K562 (cell line): ENCODE results near the gene AIFM3. TPM values are rescaled to one million over a fixed set of nuclear protein-coding genes. Genes with fewer than 3 reads are reported as not detected.

ENCODE experiments used
- ATAC-seq: fragments of 200-7000 bp; cut with Tn5 transposase; 3 replicates; pipeline ENCODE4 v1.9.1; 2020; ENCODE audit warnings: moderate library complexity
- BruUV-seq: library from RNA; stranded (reverse); fragments of 400-500 nt; replicated peaks from 2 replicates; lab custom pipeline; 2021; lab: Mats Ljungman, UMichigan
- CTCF ChIA-PET: fragments of 300-600 bp; formaldehyde crosslinking; extraction: SDS; loops from one replicate; lab custom pipeline; 2021; ENCODE audit warnings: low intra/inter-chr PET ratio; lab: Yijun Ruan, JAX
- POLR2A ChIA-PET: fragments of 300-600, 350-650 bp; sonication (Branson Sonifier 250); formaldehyde crosslinking; extraction: SDS; loops from one replicate; lab custom pipeline; 2021; ENCODE audit warnings: antibody characterized with exemption, inconsistent platforms; lab: Yijun Ruan, JAX
- DNase-seq, 4 experiments: peaks; one replicate each; pipeline versions ENCODE4 v3.0.0 to v3.0.0-alpha.2; 2011 to 2018; ENCODE audit warnings: low spot score in 3 of 4, mixed read lengths in 3 of 4; ENCODE audit errors: extremely low read depth in 1 of 4
- FAIRE-seq: peaks from 2 replicates; lab custom pipeline; 2011; peaks lifted over from hg19 to GRCh38; lab: Jason Lieb, UNC
- H2AFZ ChIP-seq: 2 replicates; pipeline ENCODE4 v1.6.0; 2011; ENCODE audit warnings: low read depth, low read length, control low read depth, inconsistent platforms
- H3K27ac ChIP-seq: fragments of 200-600 bp; 3 replicates; pipeline ENCODE4 v1.8.0; 2011; ENCODE audit warnings: low read depth, mild to moderate bottlenecking, control low read depth, inconsistent platforms, low read length, moderate library complexity, mixed read lengths; ENCODE audit errors: extremely low read depth
- H3K27me3 ChIP-seq, 2 experiments: fragments of 300-600 bp in 1 of 2; 2 replicates in 1 of 2; 3 replicates in 1 of 2; pipeline versions ENCODE4 v1.6.0 to v1.8.0; 2011; ENCODE audit warnings: inconsistent platforms in 2 of 2, low read length in 2 of 2, mild to moderate bottlenecking in 1 of 2, mixed read lengths in 1 of 2, moderate library complexity in 1 of 2; ENCODE audit not compliant: control insufficient read depth in 2 of 2, insufficient read depth in 2 of 2
- H3K36me3 ChIP-seq: fragments of 300-600 bp; 3 replicates; pipeline ENCODE4 v1.8.0; 2011; ENCODE audit warnings: mild to moderate bottlenecking, low read length, inconsistent platforms; ENCODE audit not compliant: control insufficient read depth, insufficient read depth
- H3K4me1 ChIP-seq, 2 experiments: fragments of 200-600 bp in 1 of 2; replicated peaks in 1 of 2; 2 replicates in 1 of 2; 3 replicates in 1 of 2; pipeline versions ENCODE4 v1.5.1 to v1.8.0; 2011; ENCODE audit warnings: inconsistent platforms in 2 of 2, low read length in 2 of 2, mild to moderate bottlenecking in 1 of 2, mixed read lengths in 1 of 2, moderate library complexity in 1 of 2; ENCODE audit not compliant: control insufficient read depth in 2 of 2, insufficient read depth in 2 of 2
- H3K4me2 ChIP-seq: 2 replicates; pipeline ENCODE4 v1.6.1; 2011; ENCODE audit warnings: low read length, control low read depth, inconsistent platforms, mixed read lengths; ENCODE audit not compliant: insufficient read depth
- H3K4me3 ChIP-seq: fragments of 200-600 bp; sonication (generic), shearing (Covaris generic); 2 replicates; pipeline ENCODE4 v1.5.1; 2016; ENCODE audit warnings: control low read depth, inconsistent platforms
- H3K79me2 ChIP-seq: fragments of 200-600 bp; 3 replicates; pipeline ENCODE4 v1.8.0; 2011; ENCODE audit warnings: low read length, inconsistent platforms; ENCODE audit not compliant: control insufficient read depth, insufficient read depth
- H3K9ac ChIP-seq, 2 experiments: 2 replicates each; pipeline versions ENCODE4 v1.6.0 to v1.6.1; 2011; ENCODE audit warnings: low read depth in 2 of 2, low read length in 2 of 2, control low read depth in 1 of 2, inconsistent platforms in 1 of 2, mild to moderate bottlenecking in 1 of 2, mixed read lengths in 1 of 2; ENCODE audit not compliant: insufficient read depth in 1 of 2
- H3K9me1 ChIP-seq: one replicate; pipeline ENCODE4 v1.6.0; 2011; ENCODE audit warnings: inconsistent platforms, mild to moderate bottlenecking, low read length, moderate library complexity; ENCODE audit not compliant: control insufficient read depth, insufficient read depth
- H3K9me3 ChIP-seq: replicated peaks from 2 replicates; pipeline ENCODE4 v1.5.1; 2011; ENCODE audit warnings: low read depth, low read length, inconsistent platforms; ENCODE audit not compliant: control insufficient read depth, insufficient read depth
- H4K20me1 ChIP-seq: replicated peaks from 2 replicates; pipeline ENCODE4 v1.6.1; 2011; ENCODE audit warnings: low read length, inconsistent platforms, mixed read lengths; ENCODE audit not compliant: control insufficient read depth, insufficient read depth
- CBFA2T3 ChIP-seq: fragments of 450-650 bp; IDR thresholded peaks from 2 replicates; pipeline ENCODE4 v1.6.1; 2017
- FIP1L1 ChIP-seq: fragments of 200-400 bp; formaldehyde crosslinking; IDR thresholded peaks from 2 replicates; pipeline ENCODE4 v1.6.1; 2018; ENCODE audit warnings: mild to moderate bottlenecking, low read depth, low read length; ENCODE audit not compliant: poor library complexity, severe bottlenecking
- GABPB2 ChIP-seq: fragments of 250-450 bp; sonication (Bioruptor Pico); conservative IDR thresholded peaks from 2 replicates; pipeline ENCODE4 v1.5.1; 2021; ENCODE audit warnings: mild to moderate bottlenecking
- HIVEP1 ChIP-seq: fragments of 250-450 bp; sonication (Bioruptor Pico); IDR thresholded peaks from 2 replicates; pipeline ENCODE4 v1.4.0; 2020; ENCODE audit warnings: mild to moderate bottlenecking
- HOXB6 ChIP-seq: fragments of 250-450 bp; sonication (Bioruptor Pico); IDR thresholded peaks from 2 replicates; pipeline ENCODE4 v1.5.1; 2022; ENCODE audit warnings: mild to moderate bottlenecking, borderline replicate concordance
- JUNB ChIP-seq: fragments of 450-650 bp; formaldehyde crosslinking; conservative IDR thresholded peaks from 2 replicates; pipeline ENCODE4 v1.4.0; 2020; ENCODE audit warnings: mild to moderate bottlenecking
- PHF20 ChIP-seq: fragments of 450-650 bp; IDR thresholded peaks from 2 replicates; pipeline ENCODE4 v1.6.1; 2018; ENCODE audit not compliant: partially characterized antibody
- RBBP5 ChIP-seq: fragments of 200-600 bp; sonication (generic); IDR thresholded peaks from 2 replicates; pipeline ENCODE4 v1.6.1; 2012; ENCODE audit warnings: borderline replicate concordance, mild to moderate bottlenecking, low read length, control low read depth, inconsistent platforms; ENCODE audit not compliant: insufficient read depth, poor library complexity, severe bottlenecking
- TCF7L2 ChIP-seq: fragments of 150-350 bp; IDR thresholded peaks from 2 replicates; pipeline ENCODE4 v1.6.1; 2016; ENCODE audit warnings: low read depth, mild to moderate bottlenecking, low read length, moderate library complexity
- ZBTB1 ChIP-seq: sonication (generic); formaldehyde crosslinking; IDR thresholded peaks from 2 replicates; pipeline ENCODE4 v1.8.1; 2023; ENCODE audit warnings: missing genetic modification reagents, low read depth, mild to moderate bottlenecking, borderline replicate concordance
- WGBS: fragments of 100-300 bp; shearing (Covaris generic); methylation state at CpG from one replicate; pipeline ENCODE4 v1.1.6; 2016; ENCODE audit warnings: low coverage, mixed read lengths; ENCODE audit not compliant: insufficient coverage; ENCODE audit errors: missing lambda C conversion rate; 5-methylcytosine and 5-hydroxymethylcytosine counted together
- in situ Hi-C: fragments of 300-500 bp; cut with MboI; formaldehyde crosslinking; loops from 4 replicates; pipeline ENCODE4 v1.15.0; 2018; ENCODE audit warnings: inconsistent platforms, mixed read lengths
- intact Hi-C: fragments of 100-400 bp; cut with micrococcal nuclease; formaldehyde crosslinking; loops from 2 replicates; pipeline ENCODE4 v1.14.2; 2022
- polyA plus RNA-seq, 8 experiments: library from polyadenylated mRNA; depleted of rRNA in 4 of 8; stranded (reverse) in 5 of 8; unstranded in 3 of 8; fragments of >200 nt; fragmentation: Nextera tagmentation in 2 of 8; fragmentation: Illumina TruSeq in 1 of 8; extraction: Ambion mirVana in 2 of 8; extraction: Trizol in 1 of 8; gene quantifications; 2 replicates each; pipeline versions ENCODE4 v1.2.1 to v1.2.3, GENCODE V29; 2011 to 2014; ENCODE audit warnings: inconsistent platforms in 1 of 8, missing spikeins in 1 of 8
- total RNA-seq, 7 experiments: library from RNA; depleted of rRNA in 6 of 7; stranded (reverse); fragments of >200 nt in 6 of 7; fragmentation: Illumina TruSeq in 2 of 7; extraction: Trizol in 2 of 7; gene quantifications; 2 replicates each; pipeline versions ENCODE4 v1.2.1 to v1.2.3, GENCODE V29; 2011 to 2021; ENCODE audit warnings: low replicate concordance in 1 of 7
- TF ChIP-seq, protein P1 (sequence below): fragments of 450-650 bp; IDR thresholded peaks from 2 replicates; pipeline ENCODE4 v1.6.1; 2016; ENCODE audit warnings: borderline replicate concordance
- TF ChIP-seq, protein P2 (sequence below): fragments of 250-450 bp; sonication (Bioruptor Pico); IDR thresholded peaks from 2 replicates; pipeline ENCODE4 v1.8.0; 2022; ENCODE audit warnings: inconsistent platforms, mild to moderate bottlenecking, moderate library complexity, borderline replicate concordance
- TF ChIP-seq, protein P3 (sequence below): fragments of 450-650 bp; IDR thresholded peaks from 2 replicates; pipeline ENCODE4 v1.6.1; 2016; ENCODE audit warnings: mild to moderate bottlenecking

The AIFM3 gene
- total and polyA plus RNA-seq, 9 of the 15 experiments (the other 6 are each of a cell fraction or from before 2014, with no cell fraction given): 0.03 to 0.20 (median 0.07) TPM; not detected in 1

DNA sequence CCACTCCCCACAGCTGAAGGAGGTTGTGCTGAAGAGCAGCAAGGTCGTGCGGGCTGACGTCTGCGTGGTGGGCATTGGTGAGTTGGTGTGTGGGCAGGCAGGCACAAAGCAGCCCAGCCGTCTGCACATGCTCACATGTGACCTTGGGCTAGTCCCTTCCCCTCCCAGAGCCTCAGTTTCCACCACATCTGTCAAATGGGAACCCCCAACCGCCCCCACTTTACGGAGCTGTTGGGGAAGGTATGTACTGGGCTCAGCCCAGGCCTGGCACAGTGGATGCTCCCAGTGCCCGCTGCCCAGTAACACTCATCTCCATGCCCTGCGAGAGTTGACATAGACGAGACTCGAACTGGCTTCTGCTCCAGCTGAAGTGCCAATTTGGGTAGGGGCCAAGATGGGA is 10.0 kb downstream of the AIFM3 start (continued):
- TF ChIP-seq, protein P1, sequence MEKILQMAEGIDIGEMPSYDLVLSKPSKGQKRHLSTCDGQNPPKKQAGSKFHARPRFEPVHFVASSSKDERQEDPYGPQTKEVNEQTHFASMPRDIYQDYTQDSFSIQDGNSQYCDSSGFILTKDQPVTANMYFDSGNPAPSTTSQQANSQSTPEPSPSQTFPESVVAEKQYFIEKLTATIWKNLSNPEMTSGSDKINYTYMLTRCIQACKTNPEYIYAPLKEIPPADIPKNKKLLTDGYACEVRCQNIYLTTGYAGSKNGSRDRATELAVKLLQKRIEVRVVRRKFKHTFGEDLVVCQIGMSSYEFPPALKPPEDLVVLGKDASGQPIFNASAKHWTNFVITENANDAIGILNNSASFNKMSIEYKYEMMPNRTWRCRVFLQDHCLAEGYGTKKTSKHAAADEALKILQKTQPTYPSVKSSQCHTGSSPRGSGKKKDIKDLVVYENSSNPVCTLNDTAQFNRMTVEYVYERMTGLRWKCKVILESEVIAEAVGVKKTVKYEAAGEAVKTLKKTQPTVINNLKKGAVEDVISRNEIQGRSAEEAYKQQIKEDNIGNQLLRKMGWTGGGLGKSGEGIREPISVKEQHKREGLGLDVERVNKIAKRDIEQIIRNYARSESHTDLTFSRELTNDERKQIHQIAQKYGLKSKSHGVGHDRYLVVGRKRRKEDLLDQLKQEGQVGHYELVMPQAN: no peak
- TF ChIP-seq TCF7L2: no peak
- TF ChIP-seq PHF20: no peak
- no peak for TF ChIP-seq CBFA2T3

DNA sequence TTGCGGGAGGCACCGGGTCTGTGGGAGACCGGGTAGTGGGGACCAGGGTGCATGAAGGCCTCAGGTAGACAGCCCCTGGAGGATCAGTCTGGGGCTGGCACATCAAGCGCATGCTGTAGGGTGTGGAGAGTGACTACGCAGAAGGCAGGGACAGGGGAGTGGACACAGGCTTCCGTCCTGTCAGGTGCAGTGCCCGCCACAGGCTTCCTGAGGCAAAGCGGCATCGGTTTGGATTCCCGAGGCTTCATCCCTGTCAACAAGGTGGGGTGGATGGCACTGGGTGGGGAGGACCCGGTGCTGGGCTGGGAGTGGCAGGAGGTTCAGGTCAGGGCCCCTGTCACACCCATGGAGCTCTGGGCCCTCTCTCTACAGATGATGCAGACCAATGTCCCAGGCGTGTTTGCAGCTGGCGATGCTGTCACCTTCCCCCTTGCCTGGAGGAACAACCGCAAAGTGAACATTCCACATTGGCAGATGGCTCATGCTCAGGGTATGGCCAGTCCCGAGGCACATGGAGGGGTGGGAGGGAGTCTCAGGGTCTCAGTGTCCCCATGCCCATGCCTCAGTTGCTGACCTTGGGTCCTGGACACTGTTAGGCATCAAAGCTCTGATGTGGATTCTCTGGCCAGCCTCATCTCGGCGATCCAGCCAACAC is 10.6 kb downstream of the AIFM3 start:
- no peak overlapping the region for H3K27ac ChIP-seq
- ChIA-PET POLR2A (interaction anchor here (2.1 to 64.4 kb wide), 4 partner anchors 10 to 60 kb away, joined by 10 to 1556 read pairs (median 314); partner anchors contain the start of genes AIFM3, CRKL and THAP7), CTCF (no interaction called here)
- H4K20me1 ChIP-seq: peaks cover under 1% of the 10 kb centered on the region; the same call in 1 of the 2 replicates
- no peak overlapping the region for H3K4me3 ChIP-seq
- intact Hi-C loops: no loop called here
- peak overlapping the region in 1 of 2 experiments; percentile 1; a peak in 1 of 4 replicates for H3K9ac ChIP-seq
- H3K9me1 ChIP-seq: no peaks in the 10 kb centered on the region
- ATAC-seq (no peak), FAIRE-seq (no peak), DNase-seq (no peak)
- in situ Hi-C loops: no loop called here
- H3K9me3 ChIP-seq: peaks cover 11% of the 10 kb centered on the region
- H3K4me2 ChIP-seq: no peak overlapping the region
- 31% methylated on average over 17 of the region's 17 CpGs for WGBS
- peaks cover 35 to 52% of the 10 kb centered on the region in 2 experiments; a peak in 4 of 5 replicates for H3K27me3 ChIP-seq
- peaks cover 12 to 66% of the 10 kb centered on the region in 2 experiments for H3K4me1 ChIP-seq
- H3K79me2 ChIP-seq: peaks cover 14% of the 10 kb centered on the region
- no peaks in the 10 kb centered on the region for H3K36me3 ChIP-seq
- no peak overlapping the region for H2AFZ ChIP-seq
- no TSS peak for BruUV-seq
- TF ChIP-seq, protein P2, sequence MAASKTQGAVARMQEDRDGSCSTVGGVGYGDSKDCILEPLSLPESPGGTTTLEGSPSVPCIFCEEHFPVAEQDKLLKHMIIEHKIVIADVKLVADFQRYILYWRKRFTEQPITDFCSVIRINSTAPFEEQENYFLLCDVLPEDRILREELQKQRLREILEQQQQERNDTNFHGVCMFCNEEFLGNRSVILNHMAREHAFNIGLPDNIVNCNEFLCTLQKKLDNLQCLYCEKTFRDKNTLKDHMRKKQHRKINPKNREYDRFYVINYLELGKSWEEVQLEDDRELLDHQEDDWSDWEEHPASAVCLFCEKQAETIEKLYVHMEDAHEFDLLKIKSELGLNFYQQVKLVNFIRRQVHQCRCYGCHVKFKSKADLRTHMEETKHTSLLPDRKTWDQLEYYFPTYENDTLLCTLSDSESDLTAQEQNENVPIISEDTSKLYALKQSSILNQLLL (CRISPR knock-in tag): 0 out of 2 replicates have a peak, but pooled peaks have one; percentile 73
- TF ChIP-seq JUNB: 0 out of 2 replicates have a peak, but pooled peaks have one; percentile 23
- peak; percentile 20; the same call in 1 of the 2 replicates for TF ChIP-seq HOXB6
- TF ChIP-seq FIP1L1: no peak
- no peak for TF ChIP-seq ZBTB1
- TF ChIP-seq GABPB2 (CRISPR knock-in tag): 0 out of 2 replicates have a peak, but pooled peaks have one; percentile 58
- peak; percentile 8 for TF ChIP-seq RBBP5
- TF ChIP-seq HIVEP1 (CRISPR knock-in tag): 0 out of 2 replicates have a peak, but pooled peaks have one; percentile 15
- TF ChIP-seq, protein P3, sequence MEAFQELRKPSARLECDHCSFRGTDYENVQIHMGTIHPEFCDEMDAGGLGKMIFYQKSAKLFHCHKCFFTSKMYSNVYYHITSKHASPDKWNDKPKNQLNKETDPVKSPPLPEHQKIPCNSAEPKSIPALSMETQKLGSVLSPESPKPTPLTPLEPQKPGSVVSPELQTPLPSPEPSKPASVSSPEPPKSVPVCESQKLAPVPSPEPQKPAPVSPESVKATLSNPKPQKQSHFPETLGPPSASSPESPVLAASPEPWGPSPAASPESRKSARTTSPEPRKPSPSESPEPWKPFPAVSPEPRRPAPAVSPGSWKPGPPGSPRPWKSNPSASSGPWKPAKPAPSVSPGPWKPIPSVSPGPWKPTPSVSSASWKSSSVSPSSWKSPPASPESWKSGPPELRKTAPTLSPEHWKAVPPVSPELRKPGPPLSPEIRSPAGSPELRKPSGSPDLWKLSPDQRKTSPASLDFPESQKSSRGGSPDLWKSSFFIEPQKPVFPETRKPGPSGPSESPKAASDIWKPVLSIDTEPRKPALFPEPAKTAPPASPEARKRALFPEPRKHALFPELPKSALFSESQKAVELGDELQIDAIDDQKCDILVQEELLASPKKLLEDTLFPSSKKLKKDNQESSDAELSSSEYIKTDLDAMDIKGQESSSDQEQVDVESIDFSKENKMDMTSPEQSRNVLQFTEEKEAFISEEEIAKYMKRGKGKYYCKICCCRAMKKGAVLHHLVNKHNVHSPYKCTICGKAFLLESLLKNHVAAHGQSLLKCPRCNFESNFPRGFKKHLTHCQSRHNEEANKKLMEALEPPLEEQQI: no peak
